HG02763 (cell line): Measurements from ENCODE around the gene KIF7.
"Not testable (repeated sequence)": the region's sequence is repeated elsewhere in the genome, so short reads cannot be mapped to it uniquely, and the experiment has no call there.

ENCODE experiments used
- ATAC-seq: cut with Tn5 transposase; IDR thresholded peaks from one replicate; pipeline ENCODE4 v1.9.1; 2021; ENCODE audit warnings: mild to moderate bottlenecking, moderate library complexity; ENCODE audit not compliant: unreplicated experiment

The KIF7 gene

DNA sequence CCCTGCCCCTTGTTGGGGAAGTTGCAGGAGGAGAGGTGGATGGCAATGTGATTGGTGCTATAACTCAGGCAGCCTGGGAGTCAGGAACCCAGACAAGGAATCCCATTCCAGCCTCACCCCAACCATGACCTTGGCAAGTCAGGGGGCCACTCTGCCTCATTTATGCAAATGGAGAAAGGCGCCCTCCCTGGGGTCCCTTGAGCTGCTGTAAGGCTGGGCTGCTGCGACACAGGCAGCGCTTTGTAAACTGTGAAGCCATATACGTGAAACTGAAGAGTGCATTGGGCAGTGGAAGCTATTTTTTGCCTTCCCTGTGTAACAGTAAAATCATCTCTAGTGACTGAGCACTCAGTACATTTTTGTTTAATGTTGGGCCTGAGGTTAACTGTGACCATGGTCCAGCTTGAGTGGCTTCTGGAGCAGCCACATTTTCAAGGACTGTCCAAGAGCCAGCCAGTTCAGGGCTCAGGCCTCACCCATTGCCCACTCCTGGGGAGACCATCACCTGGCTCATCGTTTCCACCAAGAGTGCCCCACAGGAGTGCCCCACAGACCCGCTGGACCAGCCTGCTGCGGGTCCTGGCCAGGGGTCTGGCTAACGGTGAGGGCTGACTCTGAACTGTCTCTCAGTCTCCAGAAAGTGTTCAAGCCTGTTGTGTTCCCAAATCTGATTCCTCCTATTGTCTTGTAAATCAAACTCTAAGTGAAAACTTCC, 27.9 kb downstream of the KIF7 start:
- ATAC-seq: no peak

DNA sequence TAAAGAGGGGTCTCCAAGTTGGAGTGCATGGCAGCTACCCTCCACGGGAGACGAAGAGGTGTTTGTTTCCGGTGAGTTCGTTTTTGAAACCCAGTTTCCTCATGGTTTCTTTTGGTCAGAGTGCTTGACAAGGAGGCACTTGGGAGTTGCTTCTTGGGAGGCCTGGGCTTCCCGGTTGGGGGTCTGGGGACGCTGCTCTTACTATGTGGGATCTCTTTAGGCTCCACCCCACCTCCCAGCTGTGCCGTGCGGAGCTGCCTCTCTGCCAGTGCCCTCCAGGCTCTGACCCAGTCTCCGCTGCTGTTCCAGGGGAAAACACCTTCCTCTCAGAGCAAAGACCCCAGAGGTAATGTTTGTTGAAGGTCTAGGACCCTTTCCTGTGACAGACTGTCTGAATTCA, 29.6 kb downstream of the KIF7 start:
- ATAC-seq: no peak

DNA sequence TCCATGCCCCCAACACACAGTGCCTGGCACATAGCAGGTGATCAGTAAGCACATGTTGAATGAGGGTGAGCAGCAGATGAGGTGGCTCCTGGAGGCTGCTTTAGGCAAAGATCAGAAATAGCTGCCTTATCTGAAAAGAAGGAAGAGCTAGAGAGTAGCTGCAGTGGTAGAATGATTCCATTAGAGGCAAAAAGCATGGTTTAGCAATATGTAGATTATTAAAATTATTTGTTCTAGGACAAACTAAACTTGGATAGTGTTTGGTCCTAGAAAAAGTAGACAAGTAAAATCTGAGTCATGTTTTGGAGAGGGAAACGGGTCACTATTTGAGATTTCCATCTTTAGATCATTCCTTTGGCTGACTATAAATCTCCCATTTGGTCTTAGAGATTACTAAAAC, 32.1 kb downstream of the KIF7 start:
- ATAC-seq: no peak

DNA sequence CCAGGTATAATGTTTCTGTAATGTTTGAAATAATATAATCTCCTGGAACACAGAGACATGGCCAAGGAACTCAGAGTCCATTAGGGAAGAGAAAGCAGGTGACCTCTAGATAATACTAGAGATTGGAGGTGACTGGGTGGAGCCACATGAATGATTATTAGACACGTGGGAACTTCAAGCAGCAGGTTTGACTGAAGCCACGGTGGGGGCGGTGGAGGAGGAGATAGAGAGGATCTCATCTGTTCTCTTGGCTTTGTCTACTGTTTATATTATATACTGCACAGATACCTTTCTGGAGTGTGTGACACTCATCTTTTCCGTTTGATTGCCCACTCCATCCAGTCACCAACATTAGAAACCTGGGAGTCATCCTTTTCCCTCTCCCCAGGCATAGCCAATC, 33.7 kb downstream of the KIF7 start:
- no peak for ATAC-seq

DNA sequence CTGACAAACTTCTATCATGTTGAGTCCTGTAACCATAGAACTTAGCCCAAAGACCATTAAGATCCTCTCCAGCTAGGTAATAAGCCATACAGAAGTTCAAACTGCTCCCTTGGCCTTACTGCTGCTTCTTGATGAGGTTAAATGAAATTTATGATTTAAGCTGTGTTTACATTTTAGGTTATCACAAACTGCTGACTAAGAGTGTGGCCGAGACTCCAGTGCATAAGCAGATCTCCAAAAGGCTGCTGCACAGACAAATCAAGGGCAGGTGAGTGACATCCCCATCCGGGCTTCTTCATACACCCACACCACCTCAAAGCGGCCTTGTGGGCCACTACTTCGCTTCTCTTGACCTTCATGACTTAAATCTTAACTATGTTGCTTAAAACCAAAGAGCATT, 39.0 kb downstream of the KIF7 start:
- ATAC-seq: no peak

DNA sequence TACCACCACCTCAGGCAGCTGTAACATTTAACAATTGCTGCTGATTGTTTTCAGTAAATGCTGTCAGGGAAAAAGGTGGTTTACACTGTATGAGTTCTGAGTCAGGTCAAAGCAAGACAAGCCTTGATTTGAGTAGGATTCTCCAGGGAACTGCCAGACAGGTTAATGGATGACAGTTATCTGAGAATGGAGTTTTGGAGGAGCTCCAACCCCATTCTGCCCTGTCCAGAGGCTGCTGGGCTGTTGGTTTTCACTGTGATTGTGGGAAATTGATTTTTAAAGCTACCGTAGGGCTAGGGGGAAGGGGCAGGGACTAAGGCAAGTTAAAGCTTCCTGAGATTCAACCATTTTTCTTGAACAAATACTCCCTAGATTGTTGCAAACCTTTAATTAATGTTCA, 40.1 kb downstream of the KIF7 start:
- no peak for ATAC-seq

DNA sequence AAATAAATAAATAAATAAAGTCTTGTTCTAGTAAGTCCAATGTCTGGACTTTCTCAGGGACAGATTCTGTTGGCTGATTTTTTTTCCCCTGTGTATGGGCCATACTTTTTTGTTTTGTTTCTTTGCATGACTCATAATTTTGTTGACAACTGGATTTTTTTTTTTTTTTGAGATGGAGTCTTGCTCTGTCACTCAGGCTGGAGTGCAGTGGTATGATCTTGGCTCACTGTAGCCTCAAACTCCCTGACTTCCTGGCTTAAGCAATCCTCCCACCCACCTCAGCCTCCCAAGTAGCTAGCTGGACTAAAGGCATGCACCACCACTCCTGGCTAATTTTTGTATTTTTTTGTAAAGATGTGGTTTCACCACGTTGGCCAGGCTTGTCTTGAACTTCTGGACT, 41.1 kb downstream of the KIF7 start:
- no peak for ATAC-seq

DNA sequence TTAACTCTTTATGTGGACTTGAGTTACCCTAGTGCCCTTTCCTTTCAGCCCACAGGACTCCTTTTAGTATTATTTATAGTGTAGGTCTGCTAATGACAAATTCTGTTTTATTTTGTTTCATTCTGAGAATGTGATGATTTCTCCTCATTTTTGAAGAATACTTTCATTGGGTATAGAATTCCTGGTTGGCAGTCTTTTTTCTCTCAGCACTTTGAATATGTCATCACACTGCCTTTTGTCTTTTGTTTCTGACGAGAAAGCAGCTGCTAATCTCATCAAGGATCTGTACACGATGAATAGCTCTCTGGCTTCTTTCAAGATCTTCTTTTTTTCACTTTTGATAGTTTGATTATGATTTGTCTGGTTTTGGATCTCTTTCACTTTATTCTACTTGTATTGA, 42.2 kb downstream of the KIF7 start:
- no peak for ATAC-seq

DNA sequence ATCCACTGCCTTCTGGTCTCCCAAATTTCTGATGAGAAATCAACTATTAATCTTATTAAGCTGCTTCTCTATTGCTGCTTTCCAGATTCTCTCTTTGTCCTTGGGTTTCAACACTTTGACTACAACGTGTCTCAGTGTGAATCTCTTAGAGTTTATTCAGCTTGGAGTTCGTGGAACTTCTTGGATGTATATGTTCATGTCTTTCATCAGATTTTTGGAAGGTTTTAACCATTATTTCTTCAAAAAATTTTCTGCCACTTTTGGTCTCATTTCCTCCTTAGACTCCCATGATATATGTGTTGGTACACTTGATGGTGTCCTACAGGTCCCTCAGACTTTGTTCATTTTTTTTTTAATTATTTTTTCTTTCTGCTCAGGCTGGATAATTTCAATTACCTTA, 44.0 kb downstream of the KIF7 start:
- no peak for ATAC-seq

DNA sequence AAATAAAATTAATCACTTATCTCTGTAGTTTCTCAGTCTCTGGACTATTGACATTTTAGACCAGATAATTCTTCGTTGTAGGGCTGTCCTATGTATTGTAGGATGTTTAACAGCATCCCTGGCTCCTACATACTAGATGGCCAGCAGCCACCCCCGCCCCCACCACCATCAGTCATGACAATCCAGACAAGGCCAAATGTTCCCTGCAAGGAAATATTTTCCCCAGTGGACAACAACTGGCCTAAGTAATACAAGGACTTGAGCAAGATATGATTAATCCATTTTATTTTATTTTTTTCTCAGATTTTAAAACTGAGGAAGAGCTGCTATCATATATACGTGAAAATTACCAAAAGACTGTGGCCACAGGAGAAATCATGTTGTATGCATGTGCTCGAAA, 56.2 kb downstream of the KIF7 start:
- ATAC-seq: no peak

DNA sequence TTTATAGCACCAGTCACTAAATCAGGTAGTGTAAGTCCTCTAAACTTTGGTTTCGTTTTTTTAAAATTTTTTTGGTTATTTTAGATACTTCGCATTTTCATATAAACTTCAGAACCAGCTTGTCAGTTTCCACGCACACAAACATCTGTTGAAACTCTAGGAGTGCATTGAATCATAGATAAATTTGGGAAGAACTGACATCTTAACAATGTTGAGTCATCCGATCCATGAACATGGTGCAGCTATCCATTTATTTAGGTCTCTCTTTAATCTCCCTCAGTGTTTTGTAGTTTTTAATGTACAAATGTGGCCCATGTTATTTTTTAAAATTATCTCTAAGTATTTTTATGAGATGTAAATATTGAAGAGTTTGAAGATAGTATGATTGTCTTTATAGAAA, 62.2 kb downstream of the KIF7 start:
- no peak for ATAC-seq

DNA sequence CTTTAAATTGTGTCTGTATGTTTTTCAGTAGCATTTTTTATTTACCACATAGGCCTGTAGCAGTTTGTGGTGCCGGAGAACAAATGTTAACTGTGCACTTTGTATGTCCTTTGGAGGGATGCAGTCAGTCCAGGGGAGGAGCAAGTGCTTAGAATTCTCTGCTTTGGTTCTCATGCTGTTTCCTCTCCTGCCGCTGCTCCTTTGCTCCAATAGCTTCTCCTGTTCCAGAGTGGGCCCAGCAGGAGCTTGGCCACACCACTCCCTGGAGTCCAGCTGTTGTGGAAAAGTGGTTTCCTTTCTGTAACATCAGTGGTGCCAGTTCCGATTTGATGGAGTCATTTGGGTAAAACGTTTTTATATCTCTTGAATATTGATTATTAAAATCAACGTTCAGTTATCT, 63.4 kb downstream of the KIF7 start:
- ATAC-seq: no peak

DNA sequence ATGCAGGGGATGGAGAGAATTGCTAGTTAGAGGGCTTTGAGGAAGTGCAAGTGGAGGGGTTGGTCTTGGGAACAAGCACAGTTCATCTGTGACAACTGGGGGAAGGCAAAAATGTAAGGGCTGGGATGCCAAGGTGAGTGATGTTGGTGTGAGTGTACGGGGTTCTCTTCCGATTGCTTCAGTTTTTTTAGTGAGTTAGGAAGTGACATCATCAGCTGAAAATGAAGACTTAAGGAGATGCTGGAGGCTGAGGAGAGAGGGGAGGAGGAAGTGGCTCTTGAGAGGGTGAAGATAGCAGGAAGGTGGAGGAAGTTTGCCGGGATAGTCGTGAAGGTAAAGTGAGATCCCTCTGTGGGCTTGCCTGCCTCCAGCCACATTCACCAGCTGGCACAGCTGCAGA, 67.3 kb downstream of the KIF7 start:
- no peak for ATAC-seq

DNA sequence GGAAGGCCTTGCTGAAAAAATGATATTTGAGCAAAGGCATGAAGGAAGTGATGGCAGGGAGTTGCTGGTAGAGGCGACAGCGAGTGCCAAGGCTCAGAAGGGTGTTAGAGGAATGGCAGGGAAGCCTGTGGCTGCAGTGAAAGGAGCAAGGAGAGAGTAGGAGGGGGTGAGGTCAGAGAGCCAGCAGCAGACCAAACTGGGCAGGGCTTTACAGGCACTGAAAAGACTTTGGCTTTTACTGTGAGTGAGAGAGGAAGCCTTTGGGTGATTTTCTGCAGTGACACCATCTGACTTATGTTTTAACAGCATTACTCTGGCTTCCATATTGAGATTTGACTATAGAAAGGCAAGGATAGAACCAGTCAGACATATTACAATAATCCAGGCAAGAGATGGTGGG, 68.6 kb downstream of the KIF7 start:
- no peak for ATAC-seq

DNA sequence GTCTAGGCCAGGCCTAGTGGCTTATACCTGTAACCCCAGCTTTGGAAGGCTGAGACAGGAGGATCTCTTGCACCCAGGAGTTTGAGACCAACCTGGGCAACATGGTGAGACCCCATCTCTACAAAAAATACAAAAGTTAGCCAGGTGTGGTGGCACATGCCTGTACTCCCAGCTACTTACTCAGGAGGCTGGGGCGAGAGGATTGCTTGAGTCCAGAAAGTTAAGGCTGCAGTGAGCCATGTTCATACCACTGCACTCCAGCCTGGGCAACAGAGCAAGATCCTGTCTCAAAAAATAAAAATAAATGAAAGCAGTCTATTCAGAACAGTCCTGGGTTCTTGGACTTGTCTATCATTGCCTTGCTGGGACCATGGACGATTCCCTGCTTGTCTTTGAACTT, 74.5 kb downstream of the KIF7 start:
- ATAC-seq: not testable (repeated sequence)

DNA sequence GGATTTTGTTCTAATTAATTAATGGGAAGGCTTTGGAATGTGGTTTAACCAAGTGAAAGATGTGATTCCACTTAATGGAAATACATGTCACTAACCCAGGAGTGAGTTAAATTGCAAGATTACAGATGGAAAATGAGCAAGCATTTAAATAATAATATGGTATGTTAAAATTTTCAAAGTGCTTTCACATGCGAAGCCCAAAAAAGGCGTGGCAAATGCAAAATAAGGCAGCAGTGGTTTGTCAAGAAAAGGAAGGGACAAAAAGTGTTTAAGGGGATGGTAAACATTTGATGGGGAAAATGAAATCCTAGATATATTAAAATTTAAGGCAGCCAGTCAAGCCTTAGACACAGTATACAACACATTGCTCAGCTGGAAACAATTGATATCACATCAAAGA, 77.1 kb downstream of the KIF7 start:
- ATAC-seq: no peak
